ENCODE results near the gene ZDHHC13.

Gene ZDHHC13

DNA sequence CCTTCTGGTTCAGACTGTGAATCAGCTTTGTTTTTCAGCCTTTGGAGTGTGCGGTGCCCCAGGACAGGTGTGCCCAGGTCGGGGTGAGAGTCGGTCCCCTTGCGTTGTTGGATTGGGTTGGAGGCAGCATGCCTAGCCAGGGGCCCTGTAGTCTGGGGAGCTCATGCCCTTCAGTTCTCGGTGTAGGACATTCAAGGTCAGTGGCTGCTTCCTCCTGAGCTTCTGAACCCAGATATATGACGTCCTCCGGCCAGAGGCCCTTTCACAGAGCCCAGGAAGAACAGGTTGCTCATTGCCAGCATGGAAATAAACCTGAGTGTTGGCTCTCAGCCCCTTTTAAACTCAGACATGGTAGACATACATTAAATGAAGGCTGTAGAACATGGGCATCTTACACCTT lies 82.1 kb downstream of the ZDHHC13 start:
- no peak for DNase-seq (ENCODE audit: low spot score)
- TF ChIP-seq CTCF (IDR thresholded peaks at IDR 0.05; ENCODE audit: extremely low read depth, missing control alignments) = no peak

- DNase-seq (ENCODE audit: low spot score) = no peak
- TF ChIP-seq CTCF (IDR thresholded peaks at IDR 0.05; ENCODE audit: extremely low read depth, missing control alignments) = no peak
Observed at GRCh38 chr11:19199771-19200170, 82.8 kb downstream of the ZDHHC13 start.

DNA sequence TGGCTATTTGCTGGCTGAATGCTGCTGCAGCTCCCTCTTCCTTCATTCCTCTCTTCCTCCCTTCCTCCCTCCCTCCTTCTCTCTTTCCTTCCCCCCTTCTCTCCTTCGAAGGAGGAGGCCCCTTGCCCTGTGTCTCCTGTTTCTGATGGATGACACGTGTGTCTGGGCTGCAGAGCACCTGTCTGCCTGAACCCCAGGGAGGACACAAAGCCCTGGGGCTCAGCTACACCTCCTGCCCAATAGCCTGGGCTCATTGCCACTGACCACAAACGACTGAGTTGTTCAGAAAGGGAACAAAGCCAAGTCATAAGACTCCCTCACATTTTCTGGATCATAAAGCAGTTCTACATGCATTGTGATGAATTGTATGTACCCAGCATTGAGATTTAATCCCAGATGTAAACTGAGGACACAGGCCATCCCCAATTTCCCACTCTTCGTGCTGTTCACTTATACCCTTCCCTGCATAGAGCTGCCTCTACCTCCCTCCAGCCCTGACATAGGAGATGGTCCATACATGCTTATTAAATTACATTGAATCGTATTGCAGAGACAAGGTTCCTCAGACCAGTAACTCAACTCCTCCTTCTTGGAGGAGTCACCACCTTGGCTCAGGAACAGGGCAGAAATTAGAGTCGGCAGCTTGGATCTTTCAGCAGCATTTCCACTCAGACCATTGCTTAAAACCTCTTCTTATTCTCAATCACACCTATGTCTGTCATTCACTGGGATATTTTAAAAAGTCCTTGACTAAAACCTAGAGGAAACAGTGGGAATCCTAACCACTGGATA lies 83.6 kb downstream of the ZDHHC13 start:
- no peak for TF ChIP-seq CTCF (IDR thresholded peaks at IDR 0.05; ENCODE audit: extremely low read depth, missing control alignments)
- no peak for DNase-seq (ENCODE audit: low spot score)

DNA sequence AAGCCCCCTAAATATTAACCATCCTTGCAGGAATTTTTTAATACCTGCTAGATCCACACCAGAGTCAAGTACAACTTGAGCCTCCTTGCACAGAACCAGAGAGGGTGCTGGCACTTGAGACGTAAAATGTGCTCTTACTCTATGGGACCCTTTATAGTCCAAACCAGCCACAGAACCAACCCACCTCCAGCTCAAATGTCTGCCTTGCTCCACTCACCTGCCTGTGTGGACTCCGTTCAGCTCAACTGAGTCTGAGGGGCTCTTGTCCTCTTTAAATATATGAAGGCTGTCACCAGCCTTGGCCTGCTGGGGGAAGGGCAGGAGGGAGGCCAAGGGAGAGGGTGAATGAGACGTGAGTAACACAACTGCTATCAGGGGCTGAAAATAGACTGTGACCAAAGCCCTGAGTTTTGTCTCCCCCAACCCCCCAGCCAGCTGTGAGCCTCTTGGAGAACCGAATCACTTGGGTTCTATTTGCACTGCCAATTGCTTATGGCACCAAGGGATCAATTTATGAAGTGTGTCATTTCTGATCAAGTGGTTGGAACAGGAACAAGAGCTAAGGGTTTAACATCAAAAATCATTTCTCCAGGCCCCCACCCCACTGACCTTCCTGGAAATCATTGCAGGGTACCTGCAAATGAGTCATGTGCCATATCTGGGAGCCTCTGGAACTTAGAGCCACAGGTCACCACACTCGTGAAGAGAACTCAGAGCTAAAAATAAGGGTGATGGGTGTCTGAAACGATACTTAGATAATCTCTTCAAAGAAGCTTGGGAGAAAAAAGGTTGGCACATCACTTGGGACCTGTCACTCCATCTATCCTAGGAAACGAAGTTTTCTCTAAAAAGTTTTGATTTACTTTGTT lies 85.0 kb downstream of the ZDHHC13 start, which contains the start of gene CSRP3:
TSS of gene CSRP3 (minus strand) at position 247 of the 869 bp plus-strand sequence. CDS start 9,535 bp downstream, outside the sequence.
- DNase-seq (ENCODE audit: low spot score) = no peak
- TF ChIP-seq CTCF (IDR thresholded peaks at IDR 0.05; ENCODE audit: extremely low read depth, missing control alignments) = no peak

DNA sequence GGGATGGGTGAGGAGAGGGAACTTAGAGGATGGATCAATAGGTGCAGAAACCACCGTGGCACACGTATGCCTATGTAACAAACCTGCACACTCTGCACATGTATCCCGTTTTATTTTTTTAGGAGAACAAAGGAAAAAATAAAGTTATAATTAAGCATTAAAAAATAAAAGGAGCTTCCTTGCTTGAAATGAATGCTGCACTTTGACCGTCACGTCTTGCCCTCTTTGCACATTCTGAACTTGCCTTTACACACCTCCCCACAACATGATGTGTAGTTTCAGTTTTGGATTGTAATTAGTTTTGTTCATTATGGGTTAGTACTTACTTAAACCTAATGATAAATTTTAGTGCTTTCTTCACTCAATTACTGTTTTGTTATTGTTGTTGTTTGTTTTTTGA lies 87.9 kb downstream of the ZDHHC13 start:
- DNase-seq (ENCODE audit: low spot score) = no peak

DNA sequence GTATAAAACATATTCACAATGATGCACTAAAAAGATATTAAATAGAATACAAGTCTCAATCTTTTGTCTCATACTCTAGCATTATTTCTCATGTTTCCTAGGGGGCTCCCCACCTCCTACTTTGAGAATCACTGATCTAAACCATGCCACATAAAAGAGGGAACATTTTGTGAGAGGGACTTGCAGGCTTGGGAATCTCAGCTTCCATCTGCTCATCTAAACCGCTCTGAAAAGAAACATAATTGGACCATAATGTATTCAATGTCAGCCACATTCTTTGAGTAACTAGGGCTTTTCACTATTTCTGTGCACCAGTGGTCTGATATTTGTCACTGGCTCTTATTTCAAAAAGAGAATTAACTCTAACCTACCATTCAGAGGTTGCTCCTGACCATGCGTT lies 91.2 kb downstream of the ZDHHC13 start:
- TF ChIP-seq CTCF (IDR thresholded peaks at IDR 0.05; ENCODE audit: extremely low read depth, missing control alignments) = no peak
- DNase-seq (ENCODE audit: low spot score) = no peak

More for the DNA sequence above, 87.9 kb downstream of the ZDHHC13 start:
- TF ChIP-seq CTCF (IDR thresholded peaks at IDR 0.05; ENCODE audit: extremely low read depth, missing control alignments) = no peak

Data from GM20000 (cell line).